OCI-LY1 (cell line): ENCODE results near the gene LSP1.

ENCODE experiments used
- CTCF ChIP-seq: fragments of 200-600 bp; sonication (generic), shearing (Covaris generic); IDR thresholded peaks from 2 replicates; pipeline ENCODE4 v1.5.1; 2017; ENCODE audit warnings: mild to moderate bottlenecking, antibody characterized with exemption, low read length, moderate library complexity, mixed read lengths
- EZH2 ChIP-seq: fragments of 200-600 bp; sonication (generic), shearing (Covaris generic); IDR thresholded peaks from 2 replicates; pipeline ENCODE4 v1.8.0; 2017; ENCODE audit warnings: borderline replicate concordance, mixed run types, mild to moderate bottlenecking, antibody characterized with exemption, low read length, moderate library complexity, mixed read lengths

GRCh38 chr11:1939006-1939625 lies 86.2 kb downstream of the LSP1 start:
- TF ChIP-seq CTCF = no peak
- TF ChIP-seq EZH2 = no peak
